Measurements from ENCODE around the gene FICD.

DNA sequence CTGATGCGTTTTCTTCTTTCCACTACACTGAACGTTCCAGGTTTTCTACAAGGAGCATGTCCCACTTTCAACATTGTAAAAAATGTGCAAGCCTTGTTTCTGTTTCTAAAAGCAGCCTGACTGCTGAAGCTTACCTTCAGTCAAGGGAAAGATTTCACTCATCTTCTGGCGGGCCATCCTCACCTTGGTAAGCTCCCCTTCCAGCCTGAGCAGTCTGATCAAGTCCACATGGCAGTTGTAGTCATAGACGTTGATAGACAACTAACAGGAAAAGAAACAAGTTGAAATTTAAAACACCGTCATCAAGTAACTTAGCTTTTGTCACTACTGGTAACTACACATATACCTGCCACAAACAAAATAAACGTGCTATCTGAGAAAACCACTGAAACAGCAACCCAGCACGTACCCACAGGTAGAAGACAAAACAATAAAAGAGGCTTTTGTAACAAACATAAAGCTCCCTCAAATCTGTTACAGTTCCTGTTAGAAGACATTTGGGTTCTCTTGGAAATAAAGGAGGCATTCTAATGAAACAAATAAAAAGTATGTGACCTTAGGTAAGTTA lies 34.0 kb downstream of the FICD start:
- TF ChIP-seq, protein P1, sequence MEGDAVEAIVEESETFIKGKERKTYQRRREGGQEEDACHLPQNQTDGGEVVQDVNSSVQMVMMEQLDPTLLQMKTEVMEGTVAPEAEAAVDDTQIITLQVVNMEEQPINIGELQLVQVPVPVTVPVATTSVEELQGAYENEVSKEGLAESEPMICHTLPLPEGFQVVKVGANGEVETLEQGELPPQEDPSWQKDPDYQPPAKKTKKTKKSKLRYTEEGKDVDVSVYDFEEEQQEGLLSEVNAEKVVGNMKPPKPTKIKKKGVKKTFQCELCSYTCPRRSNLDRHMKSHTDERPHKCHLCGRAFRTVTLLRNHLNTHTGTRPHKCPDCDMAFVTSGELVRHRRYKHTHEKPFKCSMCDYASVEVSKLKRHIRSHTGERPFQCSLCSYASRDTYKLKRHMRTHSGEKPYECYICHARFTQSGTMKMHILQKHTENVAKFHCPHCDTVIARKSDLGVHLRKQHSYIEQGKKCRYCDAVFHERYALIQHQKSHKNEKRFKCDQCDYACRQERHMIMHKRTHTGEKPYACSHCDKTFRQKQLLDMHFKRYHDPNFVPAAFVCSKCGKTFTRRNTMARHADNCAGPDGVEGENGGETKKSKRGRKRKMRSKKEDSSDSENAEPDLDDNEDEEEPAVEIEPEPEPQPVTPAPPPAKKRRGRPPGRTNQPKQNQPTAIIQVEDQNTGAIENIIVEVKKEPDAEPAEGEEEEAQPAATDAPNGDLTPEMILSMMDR (IDR thresholded peaks at IDR 0.05; ENCODE audit: poor library complexity, severe bottlenecking): no peak
- TF ChIP-seq REST (IDR thresholded peaks at IDR 0.05; ENCODE audit: borderline replicate concordance): no peak

Measured in neural cell (in vitro differentiated cells).